ENCODE results near the gene SLC25A11.

- TF ChIP-seq, protein P1, sequence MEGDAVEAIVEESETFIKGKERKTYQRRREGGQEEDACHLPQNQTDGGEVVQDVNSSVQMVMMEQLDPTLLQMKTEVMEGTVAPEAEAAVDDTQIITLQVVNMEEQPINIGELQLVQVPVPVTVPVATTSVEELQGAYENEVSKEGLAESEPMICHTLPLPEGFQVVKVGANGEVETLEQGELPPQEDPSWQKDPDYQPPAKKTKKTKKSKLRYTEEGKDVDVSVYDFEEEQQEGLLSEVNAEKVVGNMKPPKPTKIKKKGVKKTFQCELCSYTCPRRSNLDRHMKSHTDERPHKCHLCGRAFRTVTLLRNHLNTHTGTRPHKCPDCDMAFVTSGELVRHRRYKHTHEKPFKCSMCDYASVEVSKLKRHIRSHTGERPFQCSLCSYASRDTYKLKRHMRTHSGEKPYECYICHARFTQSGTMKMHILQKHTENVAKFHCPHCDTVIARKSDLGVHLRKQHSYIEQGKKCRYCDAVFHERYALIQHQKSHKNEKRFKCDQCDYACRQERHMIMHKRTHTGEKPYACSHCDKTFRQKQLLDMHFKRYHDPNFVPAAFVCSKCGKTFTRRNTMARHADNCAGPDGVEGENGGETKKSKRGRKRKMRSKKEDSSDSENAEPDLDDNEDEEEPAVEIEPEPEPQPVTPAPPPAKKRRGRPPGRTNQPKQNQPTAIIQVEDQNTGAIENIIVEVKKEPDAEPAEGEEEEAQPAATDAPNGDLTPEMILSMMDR (IDR thresholded peaks at IDR 0.05): no peak
- TF ChIP-seq POLR2A (IDR thresholded peaks at IDR 0.05): no peak
Measured at GRCh38 chr17:4953451-4953961, 13.7 kb upstream of the SLC25A11 start.

Data from uterus (tissue), 2 donors.